Spleen (tissue), 7 donors: Measurements from ENCODE around the gene MELTF.

Experiments
- CTCF ChIP-seq, 11 experiments: fragments of 200-600 bp in 7 of 11; fragments of 450-650 bp in 4 of 11; sonication (generic) in 4 of 11; IDR thresholded peaks in 8 of 11; conservative IDR thresholded peaks in 3 of 11; 1 replicate in 7 of 11; 2 replicates in 4 of 11; pipeline versions ENCODE4 v1.4.0 to v1.8.0; 2016 to 2021; ENCODE audit warnings: antibody characterized with exemption in 11 of 11, inconsistent platforms in 4 of 11, mild to moderate bottlenecking in 1 of 11
- POLR2A ChIP-seq, 3 donors: fragments of 450-650 bp; IDR thresholded peaks; one replicate each; pipeline ENCODE4 v1.5.1; 2017; ENCODE audit warnings: antibody characterized with exemption in 3 of 3, mild to moderate bottlenecking in 1 of 3
- donor health status: DM: no; HTN: no; CAD: no; lungs with moderate emphysema.
- donor health status: DM: no; HTN: no; CAD: no.
- donor health status: DM: no; HTN: no; CAD: no.

- no peak for TF ChIP-seq CTCF (IDR thresholded peaks at IDR 0.05 in 8 of 11, conservative IDR thresholded peaks at IDR 0.05 in 3 of 11)
- TF ChIP-seq POLR2A (IDR thresholded peaks at IDR 0.05): no peak
These were observed 42.6 kb downstream of the MELTF start for GRCh38 chr3:196987022-196987421.
